Measurements from ENCODE around the gene IL27RA.

IL27RA gene

GRCh38 chr19:14031719-14032480 lies at the start of gene IL27RA:
TSS of gene IL27RA (plus strand) at chr19:14031762. CDS start at chr19:14031873, 111 bp downstream.
- DNase-seq = no peak

DNA sequence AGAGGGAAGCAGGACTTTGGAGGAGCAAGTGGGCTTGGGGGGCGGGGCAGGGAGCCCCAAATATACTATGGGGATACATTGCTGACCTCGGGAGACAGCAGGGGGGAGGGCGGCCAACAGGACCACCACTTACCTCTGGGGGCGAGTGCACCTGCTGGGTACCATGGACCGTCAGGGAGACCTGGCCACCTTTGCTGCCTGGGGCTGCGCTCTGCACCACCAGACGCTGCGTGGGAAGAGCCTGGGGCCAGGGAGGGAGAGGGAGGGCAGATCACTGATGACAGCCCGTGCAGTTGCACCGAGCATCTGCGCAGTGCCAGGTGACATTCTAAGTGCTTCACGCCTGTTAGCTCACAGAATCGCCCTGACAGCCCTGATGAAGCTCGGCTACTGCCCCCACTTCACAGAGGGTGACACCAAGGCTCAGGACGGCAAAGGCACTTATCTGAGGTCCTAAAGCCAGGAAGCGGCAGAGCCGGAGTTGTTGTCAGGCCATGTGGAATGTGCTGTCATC lies 49.5 kb upstream of the IL27RA start:
- no peak for DNase-seq

- no peak for DNase-seq
Observed at GRCh38 chr19:13982773-13983172, 48.8 kb upstream of the IL27RA start.

DNA sequence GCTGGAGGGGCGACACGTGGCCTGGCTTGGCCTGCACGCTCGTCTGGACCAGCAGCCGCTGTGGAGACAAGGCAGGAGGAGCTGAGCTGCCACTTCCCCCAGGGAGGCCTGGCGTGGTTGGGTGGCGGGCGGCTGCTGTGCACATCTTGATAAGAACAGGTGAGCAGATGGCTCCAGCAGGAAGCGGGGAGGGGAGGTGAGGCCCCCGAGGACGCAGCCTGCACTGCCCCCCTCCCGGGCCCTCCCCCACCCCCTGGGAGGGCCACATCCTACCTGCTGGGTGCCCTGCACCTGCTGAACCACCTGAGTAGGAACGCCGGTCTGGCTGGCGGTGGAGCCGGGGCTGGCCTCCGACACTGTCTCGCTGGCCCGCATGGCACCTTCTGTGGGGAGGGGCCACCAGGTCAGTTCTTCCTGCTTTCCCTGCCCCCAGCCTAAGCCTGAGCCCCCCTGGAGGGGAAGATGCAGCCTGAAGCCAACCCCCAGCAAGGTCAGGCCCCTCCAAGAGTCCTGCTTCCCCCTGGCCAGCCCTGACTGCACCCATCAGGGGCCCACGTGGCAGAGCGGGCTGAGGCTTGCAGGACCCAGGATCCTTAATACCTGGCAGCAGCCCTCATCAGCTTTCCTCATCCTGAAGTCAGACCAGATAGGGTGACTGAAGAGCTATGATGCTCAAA lies 48.2 kb upstream of the IL27RA start:
- no peak for DNase-seq

- DNase-seq = no peak
Observed at GRCh38 chr19:13984186-13984585, 47.4 kb upstream of the IL27RA start.

GRCh38 chr19:13984875-13985741 lies 46.5 kb upstream of the IL27RA start:
- DNase-seq = no peak

GRCh38 chr19:13985771-13986347 lies 45.7 kb upstream of the IL27RA start:
- DNase-seq = no peak

- DNase-seq = peak; percentile 58
Observed at GRCh38 chr19:13986348-13986904, 45.1 kb upstream of the IL27RA start.

GRCh38 chr19:13987101-13987890 lies 44.3 kb upstream of the IL27RA start:
- no peak for DNase-seq

GRCh38 chr19:13989487-13989886 lies 42.1 kb upstream of the IL27RA start:
- DNase-seq = no peak

GRCh38 chr19:13990085-13990484 lies 41.5 kb upstream of the IL27RA start:
- no peak for DNase-seq

- DNase-seq = no peak
Observed at GRCh38 chr19:13992025-13992424, 39.5 kb upstream of the IL27RA start.

- DNase-seq = no peak
Observed at GRCh38 chr19:13993590-13994300, 37.8 kb upstream of the IL27RA start.

GRCh38 chr19:13995017-13995728 lies 36.4 kb upstream of the IL27RA start:
- DNase-seq = no peak

DNA sequence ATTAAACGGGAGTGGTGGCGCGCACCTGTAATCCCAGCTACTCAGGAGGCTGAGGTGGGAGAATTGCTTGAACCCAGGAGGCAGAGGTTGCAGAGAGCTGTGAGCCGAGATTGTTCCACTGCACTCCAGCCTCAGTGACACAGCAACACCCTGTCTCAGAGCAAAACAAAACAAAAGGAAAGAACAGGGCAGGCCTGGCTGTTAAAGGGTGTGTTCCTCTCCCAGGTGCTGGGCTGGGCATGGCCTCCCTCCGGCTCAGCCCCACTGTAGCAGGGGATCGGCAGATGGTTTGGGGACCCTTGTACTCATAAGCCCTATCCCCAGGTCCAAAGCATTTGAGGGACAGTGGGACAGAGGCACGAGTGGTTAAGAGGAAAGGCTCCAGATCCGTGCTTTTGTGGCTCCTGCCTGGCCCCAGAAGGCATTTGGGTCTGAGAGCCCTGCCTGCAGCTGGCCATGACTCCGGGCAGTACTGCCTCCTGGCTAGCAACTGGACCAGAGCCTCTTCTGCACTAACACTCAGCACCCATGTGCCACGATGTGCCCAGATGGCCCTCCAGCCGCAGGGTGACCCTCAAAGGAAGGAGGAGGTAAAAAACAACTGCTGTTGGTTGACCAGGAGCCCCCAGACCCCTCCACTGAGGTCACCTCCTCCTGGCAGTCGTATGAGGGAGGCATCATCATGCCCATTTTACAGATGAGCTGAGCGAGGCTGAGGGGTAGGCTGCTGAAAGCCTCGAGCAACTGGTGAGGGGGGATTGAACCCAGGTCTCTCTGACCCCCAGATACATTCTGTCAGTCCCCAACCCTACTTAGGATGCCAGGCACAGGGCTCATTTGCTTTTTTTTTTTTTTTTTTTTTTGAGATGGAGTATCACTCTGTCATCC lies 35.4 kb upstream of the IL27RA start:
- no peak for DNase-seq

DNA sequence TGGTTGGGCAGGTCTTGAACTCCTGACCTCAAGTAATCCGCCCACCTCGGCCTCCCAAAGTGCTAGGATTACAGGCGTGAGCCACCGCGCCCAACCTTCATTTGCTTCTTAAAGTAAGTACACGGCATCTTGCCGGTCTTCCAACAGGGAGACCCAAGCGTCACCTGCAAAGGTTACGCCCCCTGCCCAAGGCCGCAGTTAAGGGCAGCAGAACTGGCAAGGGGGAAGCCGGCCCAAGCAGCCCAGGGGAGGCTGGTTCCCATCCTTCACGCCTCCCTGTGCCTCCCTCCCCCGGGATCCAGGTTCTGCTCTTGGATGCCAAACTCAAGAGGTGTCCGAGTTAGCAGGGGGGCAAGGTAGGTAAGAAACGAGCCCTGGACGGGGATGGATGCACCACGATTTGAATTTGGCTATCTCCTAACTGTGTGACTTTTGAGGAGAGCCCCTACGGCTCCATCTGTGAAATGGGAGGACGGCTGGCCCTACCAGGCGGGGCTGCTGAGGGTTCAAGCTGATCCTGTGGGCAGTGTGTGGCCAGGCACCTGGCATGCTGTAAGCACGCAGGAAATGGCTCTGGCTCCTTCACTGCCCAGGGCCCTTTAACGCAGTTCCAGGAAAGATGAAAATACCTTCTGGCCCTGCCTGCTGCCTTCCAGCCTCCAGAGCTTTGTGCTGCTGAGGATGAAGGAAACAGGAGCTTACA lies 34.5 kb upstream of the IL27RA start:
- DNase-seq = no peak

- no peak for DNase-seq
Observed at GRCh38 chr19:13997631-13997962, 34.0 kb upstream of the IL27RA start.

DNA sequence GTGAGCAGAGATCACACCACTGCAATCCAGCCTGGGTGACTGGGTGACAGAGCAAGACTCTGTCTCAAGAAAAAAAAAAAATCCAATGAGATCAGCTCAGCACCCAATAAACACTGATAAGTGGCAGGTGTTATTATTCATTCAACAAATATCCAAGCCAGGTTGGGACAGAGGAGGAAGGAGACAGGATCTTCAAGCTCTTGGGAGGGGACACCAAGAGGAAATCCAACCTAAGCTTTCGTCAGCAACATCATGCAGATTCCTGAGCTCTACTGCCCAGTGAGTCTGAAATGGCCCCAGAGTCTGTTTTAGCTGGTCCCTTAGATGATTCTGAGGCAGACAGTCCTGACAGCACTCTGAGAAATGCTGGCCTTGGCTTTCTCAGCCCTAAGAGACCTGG lies 33.1 kb upstream of the IL27RA start:
- DNase-seq = no peak

- DNase-seq = no peak
Observed at GRCh38 chr19:13999085-13999484, 32.5 kb upstream of the IL27RA start.

Data from SHP77 treated with DMSO at 0.1 percent for 48 hours (cell line).